Activated naive CD4-positive, alpha-beta T cell treated with anti-CD3 and anti-CD28 coated beads for 36 hours (primary cell): ENCODE measurements around the gene POLR3G. TPM values are rescaled to one million over a fixed set of nuclear protein-coding genes. Genes with fewer than 3 reads are reported as not detected.

Source experiments
- CTCF ChIA-PET: fragments of 350-600 bp; sonication (Branson Sonifier 250); formaldehyde crosslinking; loops from one replicate; lab custom pipeline; 2021; ENCODE audit warnings: antibody characterized with exemption; lab: Charles Lee
- DNase-seq: peaks from one replicate; pipeline ENCODE4 v3.0.0-alpha.2; 2020
- H3K27ac Mint-ChIP-seq: one replicate; pipeline ENCODE4 v1.8.0; 2021; ENCODE audit warnings: mild to moderate bottlenecking, mixed read lengths
- H3K27me3 Mint-ChIP-seq: one replicate; pipeline ENCODE4 v1.8.0; 2021; ENCODE audit warnings: low read depth, mixed read lengths
- H3K36me3 Mint-ChIP-seq: one replicate; pipeline ENCODE4 v1.8.0; 2021; ENCODE audit warnings: low read depth, mixed read lengths
- H3K4me1 Mint-ChIP-seq: one replicate; pipeline ENCODE4 v1.8.0; 2021; ENCODE audit warnings: low read depth, mixed read lengths
- H3K4me3 Mint-ChIP-seq: one replicate; pipeline ENCODE4 v1.8.0; 2021; ENCODE audit warnings: mild to moderate bottlenecking, moderate library complexity, mixed read lengths
- H3K9me3 Mint-ChIP-seq: one replicate; pipeline ENCODE4 v1.8.0; 2021; ENCODE audit warnings: mixed read lengths
- intact Hi-C: fragments of 100-400 bp; cut with micrococcal nuclease; formaldehyde crosslinking; loops from one replicate; pipeline ENCODE4 v1.15.1; 2023
- total RNA-seq, 2 experiments: library from RNA; stranded (reverse); gene quantifications; one replicate each; pipeline ENCODE4 v1.2.3, GENCODE V29; 2021

POLR3G gene, protein sequence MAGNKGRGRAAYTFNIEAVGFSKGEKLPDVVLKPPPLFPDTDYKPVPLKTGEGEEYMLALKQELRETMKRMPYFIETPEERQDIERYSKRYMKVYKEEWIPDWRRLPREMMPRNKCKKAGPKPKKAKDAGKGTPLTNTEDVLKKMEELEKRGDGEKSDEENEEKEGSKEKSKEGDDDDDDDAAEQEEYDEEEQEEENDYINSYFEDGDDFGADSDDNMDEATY
- 10 to 100 TPM; 10.1 to 13.6 TPM for total RNA-seq

DNA sequence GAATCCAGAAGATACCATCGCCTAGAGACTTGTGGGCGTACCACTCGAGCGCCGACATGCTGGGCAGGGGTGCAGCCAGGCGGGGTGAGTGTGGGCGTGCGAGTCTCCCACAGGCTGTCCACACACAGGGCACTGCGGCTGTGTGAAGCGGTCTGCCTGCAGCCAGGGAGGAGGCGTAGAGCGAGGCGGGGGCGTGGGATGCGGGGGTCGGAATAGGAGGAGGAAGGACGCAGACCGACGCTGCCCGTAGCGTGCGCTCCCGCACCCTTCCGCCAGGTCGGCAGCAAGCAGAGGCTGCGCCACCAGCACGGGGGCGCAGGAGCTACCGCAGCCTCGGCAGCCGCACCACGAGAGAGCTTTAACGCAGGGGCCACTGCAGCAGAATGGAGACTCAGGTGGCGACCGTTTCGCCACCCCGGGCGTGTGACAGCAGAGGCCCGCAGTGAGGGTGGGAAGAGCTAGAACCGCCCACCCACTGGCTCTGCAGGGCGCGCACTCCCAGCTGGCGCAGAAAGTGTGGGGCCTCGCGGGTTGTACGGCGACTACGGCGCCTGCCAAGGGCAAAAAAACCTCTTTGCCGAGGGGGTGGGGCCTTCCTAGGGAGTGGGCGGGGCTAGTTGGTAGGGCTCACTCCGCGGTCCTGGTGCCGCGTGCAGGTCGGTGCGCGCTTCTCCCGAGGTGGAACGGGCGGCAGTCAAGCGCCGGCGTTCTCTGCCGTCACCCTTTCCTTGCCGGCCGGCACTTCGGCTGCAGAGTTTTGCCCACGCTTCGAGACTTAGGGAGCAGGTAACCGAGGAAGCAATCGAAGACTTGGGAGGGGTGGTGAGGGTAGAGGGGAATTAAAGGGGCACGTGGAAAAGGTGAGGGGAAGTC is at the start of gene POLR3G, which contains the start of gene MBLAC2:
TSS of gene POLR3G (plus strand) at position 630 of the 873 bp plus-strand sequence. CDS start 10,704 bp downstream, outside the sequence.
TSS of gene MBLAC2 (minus strand) at position 537 of the 873 bp plus-strand sequence. CDS start at position 58, 479 bp downstream.
- DNase-seq: peak; percentile 96
- H3K4me3 Mint-ChIP-seq: peak within 1 kb of the TSS; percentile 92
- intact Hi-C loops: loop anchor here (1.0 to 10.0 kb wide), 6 partner anchors 34 to 1590 kb away; partner anchors contain the start of genes ARRDC3, CETN3, LYSMD3 and MEF2C
- H3K27ac Mint-ChIP-seq: peak within 1 kb of the TSS; percentile 85
- peaks cover 24% of the 10 kb centered on the region for H3K36me3 Mint-ChIP-seq
- CTCF ChIA-PET: interaction anchor here (1.0 to 1.3 kb wide), 5 partner anchors 35 to 66 kb away, joined by 3 to 10 read pairs (median 4); partner anchors contain the start of genes CETN3 and LYSMD3
- peaks cover 12% of the 10 kb centered on the region for H3K9me3 Mint-ChIP-seq
- peaks cover 33% of the 10 kb centered on the region for H3K4me1 Mint-ChIP-seq
- no peaks in the 10 kb centered on the region for H3K27me3 Mint-ChIP-seq

DNA sequence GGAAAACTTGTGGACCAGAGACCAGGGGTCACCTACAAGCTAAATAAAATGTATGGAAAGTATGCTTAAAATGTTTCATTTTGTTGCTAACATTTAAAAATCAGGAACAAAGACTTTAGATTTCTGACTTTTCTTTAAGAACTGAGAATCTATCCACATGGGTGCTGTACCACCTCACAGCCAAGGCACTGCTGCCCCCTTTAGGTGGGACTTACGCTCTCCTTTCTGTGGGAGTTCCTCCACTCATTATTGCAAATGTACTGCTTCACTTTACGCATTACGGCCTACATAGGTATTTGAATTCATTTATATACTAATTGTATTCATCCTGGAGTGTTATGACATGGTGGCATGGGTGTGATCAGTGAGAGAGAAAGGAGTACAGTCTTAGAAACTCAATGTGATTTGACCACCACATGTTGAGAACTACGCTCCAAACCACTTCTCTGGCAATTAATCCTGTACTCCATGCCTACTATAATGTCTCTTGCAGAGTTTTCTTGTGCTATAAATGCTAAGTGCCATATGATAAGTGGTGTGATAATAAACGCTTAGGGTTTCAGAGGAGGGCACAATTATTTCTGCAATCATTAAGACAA is 40.4 kb upstream of the POLR3G start:
- intact Hi-C loops: loop anchor here (2.0 kb wide), 2 partner anchors 47 to 1705 kb away; no protein-coding TSS in a partner anchor
- H3K4me1 Mint-ChIP-seq: no peaks in the 10 kb centered on the region

DNA sequence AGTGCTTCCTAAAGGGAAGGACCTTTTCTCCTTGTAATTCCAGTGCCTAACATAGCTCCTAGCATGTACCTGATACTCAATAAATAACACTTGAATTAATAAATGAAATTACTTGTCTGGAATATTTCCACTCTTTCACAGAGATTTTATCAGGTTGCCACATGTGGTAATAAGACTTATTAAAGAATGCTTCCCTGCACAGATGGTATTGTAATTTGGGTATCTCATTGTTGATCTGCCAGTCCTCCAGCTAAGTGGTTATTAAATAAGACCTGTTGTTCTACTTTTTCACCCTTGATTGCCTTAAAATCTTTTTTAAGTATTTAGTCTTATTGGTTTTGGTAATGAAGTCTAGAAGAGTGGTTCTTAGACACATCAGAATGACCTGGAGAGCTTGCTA is 37.0 kb upstream of the POLR3G start:
- H3K4me3 Mint-ChIP-seq: no peak overlapping the region
- H3K27ac Mint-ChIP-seq: no peak overlapping the region
- CTCF ChIA-PET: interaction anchor here (0.5 to 7.1 kb wide), 5 partner anchors 35 to 346 kb away, joined by 3 to 50 read pairs (median 3); partner anchors contain the start of genes LYSMD3, MBLAC2 and POLR3G
- intact Hi-C loops: loop anchor here (2.0 to 5.0 kb wide), 2 partner anchors 29 to 170 kb away; partner anchors contain the start of gene CETN3
- no peaks in the 10 kb centered on the region for H3K36me3 Mint-ChIP-seq
- H3K27me3 Mint-ChIP-seq: peaks cover 4% of the 10 kb centered on the region
- no peaks in the 10 kb centered on the region for H3K9me3 Mint-ChIP-seq
- DNase-seq: no peak
- H3K4me1 Mint-ChIP-seq: peaks cover 5% of the 10 kb centered on the region

More for the DNA sequence above, 40.4 kb upstream of the POLR3G start:
- Mint-ChIP-seq H3K36me3 (no peaks in the 10 kb centered on the region), H3K27me3 (peaks cover 5% of the 10 kb centered on the region), H3K27ac (no peak overlapping the region), H3K9me3 (no peaks in the 10 kb centered on the region), H3K4me3 (no peak overlapping the region)
- CTCF ChIA-PET: interaction anchor here (0.9 kb wide), 1 partner anchor 96 kb away, joined by 3 read pairs; no protein-coding TSS in a partner anchor
- peak; percentile 65 for DNase-seq

DNA sequence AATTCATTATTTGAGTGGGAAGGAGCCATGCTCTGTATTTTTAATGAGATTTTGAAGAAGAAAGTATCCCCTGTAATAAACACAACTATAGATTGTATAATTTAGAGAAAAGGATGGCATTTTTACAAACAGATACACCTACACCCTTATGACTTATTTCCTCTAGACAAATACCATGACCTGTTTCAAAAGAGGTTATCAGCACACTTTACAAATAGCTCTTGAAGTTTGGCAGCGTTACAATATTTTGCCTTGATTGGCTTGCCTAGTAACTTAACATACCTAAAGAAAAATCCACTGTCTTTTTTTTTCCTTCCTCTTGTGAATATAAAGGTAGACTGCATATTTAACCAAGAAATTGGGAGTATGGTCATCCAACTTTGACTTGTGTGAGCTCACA is 36.6 kb upstream of the POLR3G start:
- H3K4me1 Mint-ChIP-seq: peaks cover 5% of the 10 kb centered on the region
- H3K36me3 Mint-ChIP-seq: no peaks in the 10 kb centered on the region
- intact Hi-C loops: loop anchor here (2.0 to 5.0 kb wide), 2 partner anchors 29 to 171 kb away; partner anchors contain the start of gene CETN3
- no peak overlapping the region for H3K4me3 Mint-ChIP-seq
- DNase-seq: no peak
- no peak overlapping the region for H3K27ac Mint-ChIP-seq
- CTCF ChIA-PET: interaction anchor here (0.5 to 7.1 kb wide), 6 partner anchors 35 to 346 kb away, joined by 3 to 50 read pairs (median 4); partner anchors contain the start of genes LYSMD3, MBLAC2 and POLR3G
- no peaks in the 10 kb centered on the region for H3K9me3 Mint-ChIP-seq
- H3K27me3 Mint-ChIP-seq: peaks cover 4% of the 10 kb centered on the region

DNA sequence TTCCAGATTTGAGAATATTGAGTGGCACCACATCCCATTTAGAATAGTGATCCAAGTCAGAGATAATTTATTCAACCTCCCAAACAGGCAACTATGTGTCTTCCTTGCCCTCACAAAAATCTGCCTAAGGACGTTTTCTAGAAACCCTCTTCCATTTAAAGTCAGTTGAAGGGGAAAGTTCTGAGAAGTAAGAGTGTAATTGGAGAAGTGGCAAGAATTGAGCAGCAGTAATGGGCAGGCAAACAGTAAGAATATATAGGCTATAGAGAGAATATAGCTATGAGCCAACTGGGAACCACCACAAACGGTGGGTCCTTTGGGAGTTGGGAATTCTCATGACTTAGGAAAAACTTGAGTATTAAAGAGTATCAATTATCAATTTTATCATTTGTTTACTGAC is 34.0 kb upstream of the POLR3G start:
- CTCF ChIA-PET: interaction anchor here (0.6 to 7.1 kb wide), 7 partner anchors 30 to 346 kb away, joined by 3 to 50 read pairs (median 3); partner anchors contain the start of genes CETN3 and LYSMD3
- H3K4me1 Mint-ChIP-seq: peaks cover 5% of the 10 kb centered on the region
- no peaks in the 10 kb centered on the region for H3K36me3 Mint-ChIP-seq
- intact Hi-C loops: loop anchor here (1.0 kb wide), 1 partner anchor 34 kb away; the partner anchor contains the start of genes MBLAC2 and POLR3G
- H3K27ac Mint-ChIP-seq: no peak overlapping the region
- no peak overlapping the region for H3K4me3 Mint-ChIP-seq
- H3K27me3 Mint-ChIP-seq: peaks cover 4% of the 10 kb centered on the region
- no peak for DNase-seq
- no peaks in the 10 kb centered on the region for H3K9me3 Mint-ChIP-seq

DNA sequence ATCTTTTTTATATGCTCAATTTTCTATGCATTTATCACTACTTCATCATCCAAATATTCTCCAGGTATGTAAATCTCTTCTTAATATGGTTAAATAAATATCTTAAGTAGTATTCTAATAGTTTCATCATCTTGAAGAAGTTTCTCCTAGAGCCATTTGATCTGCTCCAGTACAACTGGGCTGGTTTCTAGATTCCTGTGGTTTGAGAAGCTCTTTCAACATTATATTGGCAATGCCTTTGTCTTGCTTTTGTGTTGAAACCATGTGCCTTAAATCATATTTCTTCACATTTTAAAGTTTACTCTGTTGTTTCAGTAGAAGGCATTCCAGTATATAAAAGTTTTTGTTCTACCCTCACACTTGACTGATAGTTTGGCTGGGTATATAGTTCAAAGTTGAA is 27.7 kb upstream of the POLR3G start:
- Mint-ChIP-seq H3K27me3 (no peaks in the 10 kb centered on the region), H3K36me3 (no peaks in the 10 kb centered on the region), H3K4me1 (no peaks in the 10 kb centered on the region), H3K9me3 (no peaks in the 10 kb centered on the region), H3K4me3 (no peak overlapping the region), H3K27ac (no peak overlapping the region)
- intact Hi-C loops: no loop called here
- DNase-seq: no peak
- CTCF ChIA-PET: no interaction called here

DNA sequence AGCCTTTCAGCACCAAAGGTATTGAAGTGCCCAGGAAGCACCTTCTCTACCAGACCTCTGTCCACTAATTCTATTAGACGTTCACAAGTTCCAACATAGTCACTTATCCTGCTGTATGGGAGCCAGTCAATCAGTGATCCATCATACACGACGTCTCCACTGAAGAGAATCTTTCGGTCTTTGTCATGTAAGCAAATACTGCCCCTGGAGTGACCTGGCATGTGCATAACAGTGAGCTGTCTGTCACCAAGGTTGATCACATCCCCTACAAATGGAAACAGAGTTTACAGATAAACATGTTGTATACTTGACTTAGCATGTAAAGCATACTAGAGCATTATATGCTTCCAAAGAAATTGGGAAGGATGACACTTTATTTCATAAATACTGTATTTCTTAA is 13.4 kb upstream of the POLR3G start:
- Mint-ChIP-seq H3K27ac (no peak overlapping the region), H3K4me3 (no peak overlapping the region), H3K27me3 (no peaks in the 10 kb centered on the region), H3K36me3 (no peaks in the 10 kb centered on the region), H3K9me3 (no peaks in the 10 kb centered on the region), H3K4me1 (no peaks in the 10 kb centered on the region)
- intact Hi-C loops: no loop called here
- no peak for DNase-seq
- CTCF ChIA-PET: interaction anchor here (1.3 kb wide), 1 partner anchor 69 kb away, joined by 4 read pairs; no protein-coding TSS in a partner anchor

DNA sequence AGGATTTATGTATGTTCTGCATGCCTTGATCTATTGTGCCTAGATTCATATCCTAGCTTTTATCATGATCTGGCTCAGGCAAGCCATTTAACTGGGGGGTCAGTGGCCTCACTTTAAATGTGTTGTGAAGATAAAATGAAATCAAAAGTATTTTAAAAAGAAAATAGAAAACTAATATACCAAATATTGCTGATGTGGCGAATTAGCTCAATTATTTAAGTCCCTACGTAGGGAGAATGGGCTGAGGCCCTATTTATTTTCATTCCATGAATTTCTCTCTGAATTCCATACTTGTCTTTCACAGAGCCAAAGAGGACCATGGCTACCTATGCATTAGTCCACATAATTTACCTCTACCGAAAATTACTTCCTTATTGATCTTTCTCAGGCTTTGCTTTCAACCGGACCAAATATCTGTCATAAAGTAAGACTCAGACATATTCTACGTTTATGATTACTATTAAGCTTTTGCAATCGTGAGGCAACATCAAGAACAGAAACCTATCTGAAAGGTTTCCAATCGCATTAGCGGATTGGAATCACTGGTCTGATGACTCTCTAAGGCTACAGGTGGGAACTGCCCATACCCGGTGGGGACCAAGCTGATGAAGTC is 1.8 kb upstream of the POLR3G start:
- Mint-ChIP-seq H3K4me3 (peak overlapping the region; percentile 92), H3K9me3 (peaks cover 25% of the 10 kb centered on the region), H3K27me3 (no peaks in the 10 kb centered on the region), H3K27ac (no peak overlapping the region), H3K4me1 (peaks cover 35% of the 10 kb centered on the region), H3K36me3 (peaks cover 36% of the 10 kb centered on the region)
- intact Hi-C loops: loop anchor here (10.0 kb wide), 2 partner anchors 842 to 1588 kb away; partner anchors contain the start of gene MEF2C
- no peak for DNase-seq
- CTCF ChIA-PET: interaction anchor here (0.8 to 1.5 kb wide), 5 partner anchors 14 to 311 kb away, joined by 3 to 4 read pairs (median 3); no protein-coding TSS in a partner anchor

DNA sequence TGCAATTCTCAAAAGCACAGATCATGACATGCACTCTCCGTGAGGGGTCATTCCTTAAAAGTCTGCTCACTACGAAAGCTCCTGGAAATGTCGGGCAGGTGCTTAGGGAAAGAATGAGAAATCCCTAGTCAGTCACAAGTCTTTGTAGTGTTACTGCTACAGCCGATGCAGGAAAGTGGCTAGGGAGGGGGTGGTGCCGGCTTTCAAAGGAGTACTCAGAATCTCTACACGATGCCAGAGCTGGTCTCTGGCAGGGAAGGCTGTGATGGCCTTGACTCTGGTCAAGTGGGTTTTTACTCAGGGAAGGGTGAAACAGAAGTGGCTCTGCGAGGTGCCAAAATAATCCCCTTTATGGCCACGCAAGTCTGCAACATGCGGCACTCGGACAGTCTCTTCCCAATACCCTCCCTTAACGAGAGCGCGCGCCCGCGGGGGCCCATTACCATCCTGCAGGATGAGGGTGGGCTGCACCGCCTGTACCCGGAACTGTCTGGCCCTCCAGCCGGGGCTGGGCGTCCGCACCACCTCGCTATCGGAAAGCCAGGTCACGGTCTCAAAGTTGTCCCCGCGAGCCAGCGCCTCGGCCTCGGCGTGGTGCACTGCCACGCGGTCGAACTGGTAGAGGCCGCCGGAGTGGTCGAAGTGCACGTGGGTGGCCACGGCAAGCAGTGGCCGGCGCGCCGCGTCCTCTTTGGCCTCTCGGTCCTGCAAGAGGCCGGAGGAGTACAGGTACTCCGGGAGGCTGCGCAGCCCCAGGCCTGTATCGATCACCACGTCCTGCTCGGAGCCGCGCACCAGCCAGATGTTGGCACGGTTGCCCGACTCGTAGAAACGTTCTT is 1.0 kb upstream of the POLR3G start:
- Mint-ChIP-seq H3K27me3 (no peaks in the 10 kb centered on the region), H3K9me3 (peaks cover 18% of the 10 kb centered on the region), H3K4me1 (peaks cover 33% of the 10 kb centered on the region), H3K4me3 (peak overlapping the region; percentile 92), H3K36me3 (peaks cover 31% of the 10 kb centered on the region), H3K27ac (peak overlapping the region; percentile 85)
- CTCF ChIA-PET: interaction anchor here (0.8 to 1.5 kb wide), 8 partner anchors 34 to 310 kb away, joined by 3 to 10 read pairs (median 3); partner anchors contain the start of genes CETN3 and LYSMD3
- DNase-seq: peak; percentile 50
- intact Hi-C loops: loop anchor here (1.0 to 10.0 kb wide), 6 partner anchors 33 to 1589 kb away; partner anchors contain the start of genes ARRDC3, CETN3, LYSMD3 and MEF2C

DNA sequence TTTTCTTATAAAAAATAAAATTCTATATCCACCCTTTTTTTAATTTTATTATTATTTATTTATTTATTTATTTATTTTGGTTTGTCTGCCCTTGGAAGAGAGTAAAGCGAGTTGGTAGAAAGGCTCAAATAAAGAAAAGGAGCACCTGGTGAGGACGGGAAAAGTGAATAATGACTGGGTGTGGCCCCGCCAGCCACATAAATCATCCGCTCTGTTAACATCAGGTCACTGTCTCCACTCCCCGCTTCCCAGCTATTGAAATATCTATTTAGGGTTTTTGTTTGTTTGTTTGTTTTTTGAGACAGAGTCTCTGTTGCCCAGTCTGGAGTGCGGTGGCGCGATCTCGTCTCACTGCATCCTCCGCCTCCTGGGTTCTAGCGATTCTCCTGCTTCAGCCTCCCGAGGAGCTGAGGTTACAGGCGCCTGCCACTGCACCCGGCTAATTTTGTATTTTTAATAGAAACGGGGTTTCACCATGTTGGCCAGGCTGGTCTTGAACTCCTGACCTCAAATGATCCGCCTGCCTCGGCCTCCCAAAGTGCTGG is 844 bp downstream of the POLR3G start:
- peak overlapping the region; percentile 92 for H3K4me3 Mint-ChIP-seq
- peaks cover 22% of the 10 kb centered on the region for H3K36me3 Mint-ChIP-seq
- H3K27me3 Mint-ChIP-seq: no peaks in the 10 kb centered on the region
- CTCF ChIA-PET: interaction anchor here (1.3 kb wide), 1 partner anchor 36 kb away, joined by 5 read pairs; no protein-coding TSS in a partner anchor
- peaks cover 31% of the 10 kb centered on the region for H3K4me1 Mint-ChIP-seq
- no peak overlapping the region for H3K27ac Mint-ChIP-seq
- DNase-seq: no peak
- intact Hi-C loops: loop anchor here (10.0 kb wide), 2 partner anchors 839 to 1591 kb away; partner anchors contain the start of gene MEF2C
- peaks cover 2% of the 10 kb centered on the region for H3K9me3 Mint-ChIP-seq
